IPS-20b (cell line): Measurements from ENCODE around the gene MAGI1.

Source experiments
- H3K27ac ChIP-seq: one replicate; pipeline ENCODE4 v1.5.1; 2013; ENCODE audit warnings: low read length
- H3K27me3 ChIP-seq: 2 replicates; pipeline ENCODE4 v1.6.1; 2013; ENCODE audit warnings: mild to moderate bottlenecking, low read length, inconsistent platforms; ENCODE audit not compliant: insufficient read depth
- H3K36me3 ChIP-seq: 2 replicates; pipeline ENCODE4 v1.6.1; 2013; ENCODE audit warnings: low read depth, mild to moderate bottlenecking, inconsistent platforms, low read length, moderate library complexity; ENCODE audit not compliant: insufficient read depth
- H3K4me1 ChIP-seq: 2 replicates; pipeline ENCODE4 v1.6.1; 2013; ENCODE audit warnings: mild to moderate bottlenecking, control low read depth, inconsistent platforms, low read length, moderate library complexity; ENCODE audit not compliant: insufficient read depth
- H3K4me3 ChIP-seq: 2 replicates; pipeline ENCODE4 v1.5.1; 2013; ENCODE audit warnings: mild to moderate bottlenecking, low read length, inconsistent platforms
- H3K9ac ChIP-seq: 2 replicates; pipeline ENCODE4 v1.6.1; 2013; ENCODE audit warnings: low read depth, mild to moderate bottlenecking, inconsistent platforms, low read length, moderate library complexity
- H3K9me3 ChIP-seq: 2 replicates; pipeline ENCODE4 v1.6.1; 2013; ENCODE audit warnings: mild to moderate bottlenecking, low read depth, low read length, inconsistent platforms; ENCODE audit not compliant: insufficient read depth

The MAGI1 gene

DNA sequence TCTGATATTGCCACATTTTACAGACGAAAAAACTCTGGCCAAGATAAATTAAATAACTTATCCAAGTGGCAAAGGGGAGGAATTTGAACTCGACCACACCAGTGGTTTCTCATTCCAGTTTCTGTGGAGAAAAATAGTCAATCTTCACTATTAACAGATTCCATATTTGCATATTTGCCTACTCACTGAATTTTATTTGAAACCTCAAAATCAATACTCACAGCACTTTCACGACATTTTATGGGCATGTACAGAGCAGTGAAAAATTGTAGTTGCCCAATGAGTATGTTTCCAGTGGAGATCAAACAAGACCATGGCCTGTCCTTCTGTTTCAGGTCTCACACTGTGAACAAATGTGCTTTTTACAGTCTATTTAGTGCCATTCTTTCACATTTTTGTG is 374.3 kb downstream of the MAGI1 start:
- H3K9ac ChIP-seq, result no peak overlapping the region
- H3K27ac ChIP-seq, result no peak overlapping the region
- H3K4me3 ChIP-seq, result no peak overlapping the region
- H3K9me3 ChIP-seq, result no peaks in the 10 kb centered on the region
- H3K36me3 ChIP-seq, result no peaks in the 10 kb centered on the region
- no peaks in the 10 kb centered on the region for H3K27me3 ChIP-seq
- peaks cover 13% of the 10 kb centered on the region for H3K4me1 ChIP-seq

DNA sequence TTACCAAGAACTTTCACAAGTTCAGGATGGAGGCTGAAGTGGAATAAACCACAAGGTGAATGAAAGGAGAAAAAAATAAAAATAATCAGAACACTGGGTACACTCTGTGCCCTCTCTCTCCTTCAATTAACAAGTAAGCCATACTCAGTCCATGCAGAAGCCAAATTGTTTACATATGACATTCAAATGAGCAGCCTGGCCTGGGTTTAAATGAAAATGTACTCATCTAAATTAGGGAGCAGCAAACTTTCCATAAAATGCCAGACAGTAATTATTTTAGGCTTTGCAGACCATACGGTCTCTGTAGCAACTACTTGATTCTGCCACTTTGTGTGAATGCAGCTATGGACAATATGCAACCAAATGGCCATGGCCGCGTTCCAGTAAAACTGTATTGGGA is 376.6 kb downstream of the MAGI1 start:
- Histone ChIP-seq H3K36me3 (no peaks in the 10 kb centered on the region), H3K9ac (no peak overlapping the region), H3K27ac (no peak overlapping the region), H3K27me3 (no peaks in the 10 kb centered on the region), H3K9me3 (no peaks in the 10 kb centered on the region), H3K4me3 (no peak overlapping the region), H3K4me1 (peaks cover 21% of the 10 kb centered on the region)

DNA sequence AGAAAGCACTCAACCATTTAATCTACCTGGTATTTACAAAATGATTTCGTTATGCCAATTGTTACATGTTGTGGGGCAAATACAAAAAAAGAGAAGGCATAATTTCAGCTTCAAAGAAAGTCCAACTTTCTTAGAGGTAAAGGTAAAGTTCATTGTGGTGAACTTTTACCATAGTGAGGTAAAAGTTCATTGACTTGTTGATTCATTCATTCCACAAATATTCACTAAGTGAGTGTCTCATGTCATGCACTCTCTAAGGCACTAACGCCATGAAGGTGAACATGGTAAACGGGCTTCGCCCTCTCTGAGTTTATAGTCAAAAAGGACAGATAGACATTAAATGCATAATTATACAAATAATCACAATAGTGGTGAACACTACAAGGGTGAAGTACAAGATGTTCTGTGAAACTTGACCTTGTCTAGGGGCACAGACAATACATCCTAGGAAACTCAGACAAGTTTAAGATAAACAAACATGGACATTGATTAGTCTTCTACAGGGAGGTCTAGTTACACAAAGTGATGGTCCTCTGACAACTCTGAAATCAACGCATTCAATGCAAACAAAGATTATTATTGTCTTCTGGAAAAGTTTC is 378.6 kb downstream of the MAGI1 start:
- Histone ChIP-seq H3K4me3 (no peak overlapping the region), H3K36me3 (no peaks in the 10 kb centered on the region), H3K4me1 (peaks cover 21% of the 10 kb centered on the region), H3K9ac (no peak overlapping the region), H3K9me3 (no peaks in the 10 kb centered on the region), H3K27ac (no peak overlapping the region), H3K27me3 (no peaks in the 10 kb centered on the region)

DNA sequence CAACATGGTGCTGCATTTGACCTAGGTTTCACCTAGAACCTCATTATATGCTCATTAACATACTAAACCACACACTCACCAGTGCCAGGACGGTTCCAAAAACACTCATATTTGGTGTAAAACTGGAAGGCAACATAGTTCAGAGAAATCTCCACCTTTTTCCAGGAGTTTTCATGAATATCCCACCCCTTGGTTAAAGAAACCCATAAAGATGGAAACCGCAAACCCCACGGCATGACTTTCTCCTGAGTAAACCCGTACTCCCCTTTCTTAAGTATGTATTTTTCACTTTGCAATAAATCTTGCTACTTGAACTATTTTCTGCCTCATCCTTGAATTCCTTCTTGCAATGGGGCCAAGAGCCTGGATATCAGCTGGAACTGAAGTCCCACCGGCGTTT is 379.3 kb downstream of the MAGI1 start:
- no peaks in the 10 kb centered on the region for H3K36me3 ChIP-seq
- no peaks in the 10 kb centered on the region for H3K27me3 ChIP-seq
- peaks cover 19% of the 10 kb centered on the region for H3K4me1 ChIP-seq
- H3K4me3 ChIP-seq, result no peak overlapping the region
- H3K27ac ChIP-seq, result no peak overlapping the region
- H3K9ac ChIP-seq, result no peak overlapping the region
- H3K9me3 ChIP-seq, result no peaks in the 10 kb centered on the region

DNA sequence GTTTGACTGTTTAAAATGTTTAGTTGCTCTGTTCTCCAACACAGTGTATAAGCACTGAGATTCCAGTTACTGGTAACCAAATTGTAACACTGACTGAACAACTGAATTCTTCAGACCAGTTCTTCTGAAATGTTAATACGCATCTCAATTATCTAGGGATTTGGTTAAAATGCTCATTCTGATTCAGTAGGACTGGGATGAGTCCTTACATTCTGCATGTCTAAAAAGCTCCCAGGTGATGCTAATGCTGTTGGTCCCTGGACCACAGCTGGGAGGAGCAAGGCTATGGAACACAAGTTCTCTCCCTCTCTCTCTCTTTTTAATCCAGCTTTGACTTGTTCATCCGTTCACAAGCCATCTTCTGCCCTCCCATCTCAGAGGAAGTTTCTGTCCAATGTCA is 380.3 kb downstream of the MAGI1 start:
- no peak overlapping the region for H3K9ac ChIP-seq
- no peak overlapping the region for H3K4me3 ChIP-seq
- H3K4me1 ChIP-seq, result peaks cover 21% of the 10 kb centered on the region
- no peaks in the 10 kb centered on the region for H3K27me3 ChIP-seq
- no peaks in the 10 kb centered on the region for H3K9me3 ChIP-seq
- H3K27ac ChIP-seq, result no peak overlapping the region
- no peaks in the 10 kb centered on the region for H3K36me3 ChIP-seq

DNA sequence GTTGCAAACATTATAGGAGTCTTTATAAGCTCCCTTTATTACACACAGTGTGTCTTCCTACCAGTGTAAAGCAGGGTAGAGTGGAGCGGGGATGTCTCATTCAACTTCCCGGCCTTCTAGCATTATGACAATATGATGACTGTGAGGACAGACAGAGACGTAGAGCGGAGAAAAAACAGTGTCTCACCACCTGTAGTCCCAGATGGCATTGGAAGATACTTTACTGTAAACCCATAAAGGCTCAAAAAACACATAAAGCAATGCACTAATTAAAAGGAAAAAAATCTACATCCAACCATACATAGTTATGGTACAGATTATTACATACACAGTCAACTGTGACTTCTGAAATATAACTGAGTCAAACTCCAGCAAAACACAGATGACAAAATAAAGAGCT is 383.7 kb downstream of the MAGI1 start:
- Histone ChIP-seq H3K27ac (no peak overlapping the region), H3K36me3 (no peaks in the 10 kb centered on the region), H3K4me3 (no peak overlapping the region), H3K4me1 (peaks cover 17% of the 10 kb centered on the region), H3K9ac (no peak overlapping the region), H3K9me3 (peaks cover 5% of the 10 kb centered on the region; the same call in 1 of the 2 replicates), H3K27me3 (no peaks in the 10 kb centered on the region)

DNA sequence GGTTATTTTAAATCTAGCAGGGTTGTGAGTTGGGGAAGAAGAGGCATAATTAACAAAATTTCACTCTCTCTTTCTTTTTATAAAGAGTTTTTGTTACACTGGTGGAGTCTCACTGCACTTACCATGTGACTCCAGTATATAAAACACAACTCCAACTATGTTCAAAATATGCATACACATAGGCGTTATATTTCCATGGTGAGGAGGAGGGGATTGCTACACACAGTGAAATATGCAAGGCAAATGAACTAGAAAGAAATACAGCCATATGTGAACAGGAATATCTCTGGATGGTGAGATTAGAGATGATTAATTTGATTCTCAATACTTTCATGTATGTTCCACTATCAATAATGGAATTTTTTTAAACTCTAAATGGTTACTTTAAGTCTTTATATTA is 385.0 kb downstream of the MAGI1 start:
- Histone ChIP-seq H3K27me3 (no peaks in the 10 kb centered on the region), H3K4me3 (no peak overlapping the region), H3K36me3 (no peaks in the 10 kb centered on the region), H3K9ac (no peak overlapping the region), H3K27ac (no peak overlapping the region), H3K9me3 (peaks cover 5% of the 10 kb centered on the region; the same call in 1 of the 2 replicates), H3K4me1 (peaks cover 17% of the 10 kb centered on the region)

DNA sequence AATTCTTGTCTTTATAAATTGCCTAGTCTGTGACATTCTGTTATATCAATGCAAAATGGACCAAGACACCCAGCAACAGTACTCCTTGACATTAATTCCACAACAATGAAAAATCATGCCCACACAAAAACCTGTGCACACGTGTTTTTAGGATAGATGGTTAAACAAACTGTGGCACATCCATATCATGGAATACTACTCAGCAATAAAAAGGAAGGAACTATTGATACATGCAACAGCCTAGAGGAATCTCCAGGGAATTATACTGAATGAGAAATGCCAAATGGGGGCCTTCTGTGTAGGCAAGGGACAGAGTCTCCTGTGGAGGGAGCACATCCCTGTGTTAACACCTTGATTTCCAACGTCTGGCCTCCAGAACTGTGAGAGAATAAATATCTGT is 388.5 kb downstream of the MAGI1 start:
- H3K4me3 ChIP-seq, result no peak overlapping the region
- peaks cover 9% of the 10 kb centered on the region for H3K4me1 ChIP-seq
- H3K9ac ChIP-seq, result no peak overlapping the region
- no peaks in the 10 kb centered on the region for H3K36me3 ChIP-seq
- H3K27me3 ChIP-seq, result no peaks in the 10 kb centered on the region
- H3K27ac ChIP-seq, result no peak overlapping the region
- peaks cover 5% of the 10 kb centered on the region; the same call in 1 of the 2 replicates for H3K9me3 ChIP-seq

DNA sequence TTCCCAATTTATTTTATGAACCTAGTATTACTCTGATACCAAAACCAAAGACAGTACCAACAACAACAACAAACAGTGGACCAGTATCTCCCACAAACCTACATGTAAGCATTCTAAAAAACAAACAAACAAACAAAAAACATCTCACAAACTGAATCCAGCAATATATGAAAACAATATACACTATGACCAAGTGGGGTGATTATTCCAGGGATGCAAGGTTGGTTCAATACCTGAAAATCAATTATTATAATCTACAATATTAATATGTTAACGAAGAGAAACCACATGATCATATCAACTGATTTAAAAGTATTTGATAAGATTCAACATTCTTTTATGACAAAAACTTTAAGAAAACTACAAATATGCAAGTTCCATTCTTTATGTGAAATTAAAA is 391.3 kb downstream of the MAGI1 start:
- Histone ChIP-seq H3K36me3 (no peaks in the 10 kb centered on the region), H3K4me1 (peaks cover 8% of the 10 kb centered on the region), H3K27me3 (no peaks in the 10 kb centered on the region), H3K4me3 (no peak overlapping the region), H3K9me3 (peaks cover 5% of the 10 kb centered on the region; the same call in 1 of the 2 replicates), H3K9ac (no peak overlapping the region), H3K27ac (no peak overlapping the region)

DNA sequence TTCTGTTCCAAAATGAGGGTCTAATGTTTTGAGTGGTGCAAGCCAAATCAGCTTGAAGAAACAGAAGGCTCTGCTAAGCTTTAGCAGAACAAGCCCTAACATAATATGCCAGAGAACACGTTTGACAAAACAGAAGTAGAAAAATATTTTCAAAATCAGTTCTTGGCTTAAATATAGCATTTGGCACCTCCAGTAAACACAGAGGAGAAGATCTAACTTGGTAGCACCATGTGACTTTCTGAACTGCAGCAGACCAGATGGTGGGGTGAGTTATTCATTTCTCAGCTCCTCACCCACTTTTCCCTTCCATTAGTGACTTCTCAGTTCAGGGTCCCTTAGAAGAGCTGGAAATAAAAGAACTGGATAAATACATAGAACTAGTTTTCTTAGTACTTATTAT is 395.8 kb downstream of the MAGI1 start:
- Histone ChIP-seq H3K4me3 (no peak overlapping the region), H3K4me1 (peaks cover 24% of the 10 kb centered on the region), H3K27ac (no peak overlapping the region), H3K36me3 (no peaks in the 10 kb centered on the region), H3K9ac (no peak overlapping the region), H3K27me3 (no peaks in the 10 kb centered on the region), H3K9me3 (no peaks in the 10 kb centered on the region)

DNA sequence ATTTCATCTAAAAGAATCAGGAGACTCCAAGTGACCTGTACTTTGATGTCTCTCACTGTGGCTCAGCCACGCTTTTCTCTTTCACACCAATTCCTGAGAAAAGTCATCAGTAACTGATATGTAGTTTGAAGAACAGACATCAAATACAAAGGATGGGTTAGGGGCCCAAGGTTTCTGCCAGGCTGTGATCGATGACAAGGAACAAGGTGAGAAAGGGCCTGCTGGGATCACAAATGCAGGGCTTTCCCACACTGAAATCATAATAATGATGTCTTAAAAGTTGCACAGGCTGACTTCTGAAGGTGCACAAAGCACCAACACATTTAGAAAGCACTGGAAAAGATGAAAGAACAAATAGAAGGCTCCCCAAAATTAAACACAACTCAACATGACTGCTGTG is 396.9 kb downstream of the MAGI1 start:
- Histone ChIP-seq H3K9me3 (no peaks in the 10 kb centered on the region), H3K27me3 (no peaks in the 10 kb centered on the region), H3K4me1 (peaks cover 24% of the 10 kb centered on the region), H3K4me3 (no peak overlapping the region), H3K27ac (no peak overlapping the region), H3K9ac (no peak overlapping the region), H3K36me3 (no peaks in the 10 kb centered on the region)

DNA sequence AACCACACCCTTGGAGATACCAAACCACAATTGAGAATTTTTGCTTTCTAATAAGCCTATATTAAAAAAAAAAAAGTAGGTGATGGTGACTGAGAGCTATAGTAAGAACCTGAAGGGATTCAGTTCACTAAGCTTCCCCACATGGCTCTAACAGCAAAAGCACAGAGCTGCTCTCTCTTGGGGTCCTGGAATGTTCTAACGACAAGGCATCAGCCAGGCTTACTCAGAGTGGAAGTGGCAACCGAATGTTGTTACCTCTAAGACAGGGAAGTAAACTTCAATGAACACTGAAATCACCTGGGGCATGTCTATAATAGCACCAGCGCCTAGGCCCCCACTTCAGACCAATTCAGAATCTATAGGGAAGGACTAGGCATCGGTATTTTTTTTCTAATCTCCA is 397.7 kb downstream of the MAGI1 start:
- Histone ChIP-seq H3K9me3 (no peaks in the 10 kb centered on the region), H3K36me3 (no peaks in the 10 kb centered on the region), H3K27me3 (no peaks in the 10 kb centered on the region), H3K4me3 (no peak overlapping the region), H3K4me1 (peaks cover 20% of the 10 kb centered on the region), H3K9ac (no peak overlapping the region), H3K27ac (no peak overlapping the region)
